ENCODE results near the gene ROBO1. TPM values are rescaled to one million over a fixed set of nuclear protein-coding genes. Genes with fewer than 3 reads are reported as not detected.
"Not testable (repeated sequence)": the region's sequence is repeated elsewhere in the genome, so short reads cannot be mapped to it uniquely, and the experiment has no call there.

The ROBO1 gene
- total RNA-seq, 1 donor from 2014 or later: 73.8 TPM

DNA sequence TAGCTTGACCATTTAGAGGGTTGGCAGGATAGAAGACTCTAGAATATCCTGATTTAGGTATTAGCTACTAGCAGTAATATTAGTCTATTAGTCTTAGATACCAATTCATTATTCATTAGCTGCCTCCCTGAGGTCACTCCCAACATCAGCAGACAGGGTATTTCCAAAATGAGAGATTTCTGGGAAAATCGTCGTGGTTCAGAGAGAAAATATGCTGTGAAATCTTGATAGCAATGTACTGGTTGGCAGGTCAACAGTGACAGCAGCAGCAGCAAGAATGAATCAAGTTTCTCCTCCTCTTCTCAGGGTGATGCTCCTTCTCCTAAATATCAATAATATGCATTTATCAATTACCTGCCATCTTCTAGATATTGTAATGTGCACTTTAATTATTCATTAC, 41.3 kb upstream of the ROBO1 start:
- Mint-ChIP-seq H3K9me3 (ENCODE audit: unreplicated experiment) (no peaks in the 10 kb centered on the region), H3K4me3 (ENCODE audit: unreplicated experiment) (no peak overlapping the region), H3K27me3 (ENCODE audit: unreplicated experiment) (no peaks in the 10 kb centered on the region), H3K27ac (ENCODE audit: unreplicated experiment) (no peak overlapping the region), H3K36me3 (ENCODE audit: unreplicated experiment) (no peaks in the 10 kb centered on the region), H3K4me1 (ENCODE audit: unreplicated experiment) (peaks cover 8% of the 10 kb centered on the region)
- TF ChIP-seq, protein P1, sequence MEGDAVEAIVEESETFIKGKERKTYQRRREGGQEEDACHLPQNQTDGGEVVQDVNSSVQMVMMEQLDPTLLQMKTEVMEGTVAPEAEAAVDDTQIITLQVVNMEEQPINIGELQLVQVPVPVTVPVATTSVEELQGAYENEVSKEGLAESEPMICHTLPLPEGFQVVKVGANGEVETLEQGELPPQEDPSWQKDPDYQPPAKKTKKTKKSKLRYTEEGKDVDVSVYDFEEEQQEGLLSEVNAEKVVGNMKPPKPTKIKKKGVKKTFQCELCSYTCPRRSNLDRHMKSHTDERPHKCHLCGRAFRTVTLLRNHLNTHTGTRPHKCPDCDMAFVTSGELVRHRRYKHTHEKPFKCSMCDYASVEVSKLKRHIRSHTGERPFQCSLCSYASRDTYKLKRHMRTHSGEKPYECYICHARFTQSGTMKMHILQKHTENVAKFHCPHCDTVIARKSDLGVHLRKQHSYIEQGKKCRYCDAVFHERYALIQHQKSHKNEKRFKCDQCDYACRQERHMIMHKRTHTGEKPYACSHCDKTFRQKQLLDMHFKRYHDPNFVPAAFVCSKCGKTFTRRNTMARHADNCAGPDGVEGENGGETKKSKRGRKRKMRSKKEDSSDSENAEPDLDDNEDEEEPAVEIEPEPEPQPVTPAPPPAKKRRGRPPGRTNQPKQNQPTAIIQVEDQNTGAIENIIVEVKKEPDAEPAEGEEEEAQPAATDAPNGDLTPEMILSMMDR (IDR thresholded peaks at IDR 0.05): no peak
- no peak for DNase-seq (ENCODE audit: extremely low spot score, unreplicated experiment)

DNA sequence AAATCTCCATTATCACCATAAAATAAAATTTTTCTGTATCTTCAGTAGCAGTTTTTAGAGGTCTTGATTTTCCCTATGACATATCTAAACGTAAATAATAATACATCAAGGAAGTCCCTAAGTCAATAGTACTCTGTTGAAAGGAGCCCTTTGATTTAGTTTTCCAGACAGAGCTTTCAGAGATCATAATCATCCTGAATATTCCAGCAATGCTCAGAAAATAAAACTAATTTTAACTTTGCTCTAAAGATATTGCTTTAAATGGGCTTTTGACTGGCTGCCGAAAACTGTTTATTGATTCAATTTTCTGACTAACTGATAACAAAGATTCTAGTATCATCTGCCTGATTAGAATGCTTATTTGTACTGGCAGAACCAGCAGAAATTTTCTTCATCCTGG, 40.7 kb upstream of the ROBO1 start:
- no peak overlapping the region for H3K27ac Mint-ChIP-seq (ENCODE audit: unreplicated experiment)
- no peak for DNase-seq (ENCODE audit: extremely low spot score, unreplicated experiment)
- no peaks in the 10 kb centered on the region for H3K9me3 Mint-ChIP-seq (ENCODE audit: unreplicated experiment)
- no peak overlapping the region for H3K4me3 Mint-ChIP-seq (ENCODE audit: unreplicated experiment)
- peaks cover 8% of the 10 kb centered on the region for H3K4me1 Mint-ChIP-seq (ENCODE audit: unreplicated experiment)
- no peaks in the 10 kb centered on the region for H3K27me3 Mint-ChIP-seq (ENCODE audit: unreplicated experiment)
- H3K36me3 Mint-ChIP-seq (ENCODE audit: unreplicated experiment): no peaks in the 10 kb centered on the region
- TF ChIP-seq, protein P1 (IDR thresholded peaks at IDR 0.05): no peak

DNA sequence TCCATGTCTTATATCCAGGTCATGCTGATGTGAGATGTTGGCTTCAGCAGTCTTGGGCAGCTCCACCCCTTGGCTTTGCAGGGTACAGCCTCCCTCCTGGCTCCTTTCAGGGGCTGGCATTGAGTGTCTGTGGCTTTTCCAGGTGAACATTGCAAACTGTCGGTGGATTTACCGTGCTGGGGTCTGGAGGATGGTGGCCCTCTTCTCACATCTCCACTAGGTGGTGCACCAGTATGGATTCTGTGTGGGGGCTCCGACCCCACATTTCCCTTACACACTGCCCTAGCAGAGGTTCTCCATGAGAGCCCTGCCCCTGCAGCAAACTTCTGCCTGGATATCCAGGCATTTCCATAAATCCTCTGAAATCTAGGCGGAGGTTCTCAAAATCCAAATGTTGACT, 22.4 kb upstream of the ROBO1 start:
- not testable (repeated sequence) for H3K36me3 Mint-ChIP-seq (ENCODE audit: unreplicated experiment); DNase-seq (ENCODE audit: extremely low spot score, unreplicated experiment); H3K27me3 Mint-ChIP-seq (ENCODE audit: unreplicated experiment); H3K9me3 Mint-ChIP-seq (ENCODE audit: unreplicated experiment); H3K27ac Mint-ChIP-seq (ENCODE audit: unreplicated experiment); H3K4me1 Mint-ChIP-seq (ENCODE audit: unreplicated experiment); H3K4me3 Mint-ChIP-seq (ENCODE audit: unreplicated experiment)
- TF ChIP-seq, protein P1 (IDR thresholded peaks at IDR 0.05): peak; percentile 13

DNA sequence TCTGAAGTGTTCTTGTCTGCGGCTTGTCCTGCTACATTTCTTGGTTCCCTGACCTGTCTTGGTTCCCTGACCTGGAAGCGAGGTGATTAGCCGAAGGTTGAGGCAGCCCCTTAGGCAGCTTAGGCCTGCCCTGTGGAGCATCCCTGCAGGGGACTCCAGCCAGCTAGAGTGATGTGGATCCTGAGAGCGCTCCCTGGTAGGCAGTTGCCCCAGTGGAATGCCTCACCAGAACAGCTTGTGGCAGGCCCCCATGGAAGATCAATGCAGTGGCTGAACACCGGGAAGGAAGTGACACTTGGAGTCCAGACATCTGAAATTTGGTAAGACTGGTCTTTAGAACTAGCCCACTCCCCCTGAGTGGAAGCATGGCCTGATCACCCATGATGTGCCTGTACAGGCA, 5.5 kb upstream of the ROBO1 start:
- Mint-ChIP-seq H3K4me1 (ENCODE audit: unreplicated experiment) (no peaks in the 10 kb centered on the region), H3K36me3 (ENCODE audit: unreplicated experiment) (no peaks in the 10 kb centered on the region), H3K9me3 (ENCODE audit: unreplicated experiment) (peaks cover 7% of the 10 kb centered on the region), H3K27ac (ENCODE audit: unreplicated experiment) (no peak overlapping the region), H3K4me3 (ENCODE audit: unreplicated experiment) (no peak overlapping the region), H3K27me3 (ENCODE audit: unreplicated experiment) (peaks cover 6% of the 10 kb centered on the region)
- no peak for DNase-seq (ENCODE audit: extremely low spot score, unreplicated experiment)
- TF ChIP-seq, protein P1 (IDR thresholded peaks at IDR 0.05): no peak

DNA sequence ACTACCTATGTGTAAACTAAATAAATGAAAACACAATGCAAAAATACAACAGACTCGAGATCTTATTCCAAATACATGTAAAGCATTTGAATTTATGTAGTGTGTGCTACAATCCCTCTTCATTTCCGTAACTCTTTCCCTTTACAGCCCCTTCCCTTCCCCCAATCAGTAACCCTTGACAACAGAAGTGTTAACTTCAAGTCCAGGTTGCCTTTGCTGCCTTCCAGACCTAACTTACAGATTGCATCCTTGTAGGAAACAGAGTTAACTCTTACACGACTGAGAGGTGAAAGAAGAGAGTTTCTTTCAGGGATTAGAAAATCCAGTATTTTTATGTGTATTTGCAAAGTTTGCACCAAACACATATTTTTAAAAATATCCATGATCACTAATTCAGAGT, 1.4 kb upstream of the ROBO1 start:
- no peak overlapping the region for H3K4me3 Mint-ChIP-seq (ENCODE audit: unreplicated experiment)
- H3K27ac Mint-ChIP-seq (ENCODE audit: unreplicated experiment): no peak overlapping the region
- DNase-seq (ENCODE audit: extremely low spot score, unreplicated experiment): no peak
- H3K9me3 Mint-ChIP-seq (ENCODE audit: unreplicated experiment): peaks cover 7% of the 10 kb centered on the region
- H3K4me1 Mint-ChIP-seq (ENCODE audit: unreplicated experiment): peaks cover 5% of the 10 kb centered on the region
- peaks cover 17% of the 10 kb centered on the region for H3K27me3 Mint-ChIP-seq (ENCODE audit: unreplicated experiment)
- TF ChIP-seq, protein P1 (IDR thresholded peaks at IDR 0.05): no peak
- no peaks in the 10 kb centered on the region for H3K36me3 Mint-ChIP-seq (ENCODE audit: unreplicated experiment)

Measured in osteocyte (in vitro differentiated cells).